Measurements from ENCODE around the gene CDR2L.

- TF ChIP-seq POLR2AphosphoS5 (IDR thresholded peaks at IDR 0.05; ENCODE audit: borderline replicate concordance, low read depth, low read length) = no peak
- TF ChIP-seq EZH2 (IDR thresholded peaks at IDR 0.05) = no peak
- no peak for TF ChIP-seq FOXP2 (optimal IDR thresholded peaks at IDR 0.05; ENCODE audit: control extremely low read depth, extremely low read length, insufficient read depth)
These were observed 47.9 kb upstream of the CDR2L start for GRCh38 chr17:74939534-74939933.
